Activated T-cell treated with anti-CD3 and anti-CD28 coated beads for 1 hour (primary cell): ENCODE results near the gene SLC36A4.
"Not testable (repeated sequence)": the region's sequence is repeated elsewhere in the genome, so short reads cannot be mapped to it uniquely, and the experiment has no call there.

Experiments
- DNase-seq: peaks from one replicate; pipeline ENCODE4 v3.0.0-alpha.2; 2020; ENCODE audit warnings: low read depth

The SLC36A4 gene

GRCh38 chr11:93193731-93194130 lies 4.1 kb downstream of the SLC36A4 start:
- no peak for DNase-seq

GRCh38 chr11:93192163-93192562 lies 5.6 kb downstream of the SLC36A4 start:
- DNase-seq = no peak

GRCh38 chr11:93189462-93189861 lies 8.3 kb downstream of the SLC36A4 start:
- no peak for DNase-seq

- no peak for DNase-seq
Observed at GRCh38 chr11:93188726-93189125, 9.1 kb downstream of the SLC36A4 start.

GRCh38 chr11:93187290-93187689 lies 10.5 kb downstream of the SLC36A4 start:
- DNase-seq = no peak

GRCh38 chr11:93177891-93178290 lies 19.9 kb downstream of the SLC36A4 start:
- not testable (repeated sequence) for DNase-seq

- DNase-seq = no peak
Observed at GRCh38 chr11:93169950-93170561, 27.7 kb downstream of the SLC36A4 start.

GRCh38 chr11:93169143-93169542 lies 28.6 kb downstream of the SLC36A4 start:
- no peak for DNase-seq

GRCh38 chr11:93166862-93167261 lies 30.9 kb downstream of the SLC36A4 start:
- DNase-seq = no peak

GRCh38 chr11:93166194-93166593 lies 31.6 kb downstream of the SLC36A4 start:
- no peak for DNase-seq

GRCh38 chr11:93160808-93161207 lies 37.0 kb downstream of the SLC36A4 start:
- DNase-seq = no peak

GRCh38 chr11:93160156-93160555 lies 37.6 kb downstream of the SLC36A4 start:
- DNase-seq = no peak

GRCh38 chr11:93159721-93160120 lies 38.1 kb downstream of the SLC36A4 start:
- DNase-seq = no peak

- DNase-seq = no peak
Observed at GRCh38 chr11:93155738-93156137, 42.1 kb downstream of the SLC36A4 start.

- no peak for DNase-seq
Observed at GRCh38 chr11:93145390-93145915, 52.3 kb downstream of the SLC36A4 start.

GRCh38 chr11:93143800-93144199 lies 54.0 kb downstream of the SLC36A4 start:
- no peak for DNase-seq

GRCh38 chr11:93143186-93143585 lies 54.6 kb downstream of the SLC36A4 start:
- no peak for DNase-seq

- DNase-seq = no peak
Observed at GRCh38 chr11:93133488-93134109, 64.2 kb downstream of the SLC36A4 start.

- DNase-seq = no peak
Observed at GRCh38 chr11:93132836-93133235, 65.0 kb downstream of the SLC36A4 start.

- DNase-seq = no peak
Observed at GRCh38 chr11:93131709-93132108, 66.1 kb downstream of the SLC36A4 start.

GRCh38 chr11:93128574-93128973 lies 69.2 kb downstream of the SLC36A4 start:
- DNase-seq = no peak

- DNase-seq = no peak
Observed at GRCh38 chr11:93123351-93123898, 74.4 kb downstream of the SLC36A4 start.

GRCh38 chr11:93122535-93123235 lies 75.1 kb downstream of the SLC36A4 start:
- no peak for DNase-seq
